ENCODE measurements around the gene SNAI3.

DNA sequence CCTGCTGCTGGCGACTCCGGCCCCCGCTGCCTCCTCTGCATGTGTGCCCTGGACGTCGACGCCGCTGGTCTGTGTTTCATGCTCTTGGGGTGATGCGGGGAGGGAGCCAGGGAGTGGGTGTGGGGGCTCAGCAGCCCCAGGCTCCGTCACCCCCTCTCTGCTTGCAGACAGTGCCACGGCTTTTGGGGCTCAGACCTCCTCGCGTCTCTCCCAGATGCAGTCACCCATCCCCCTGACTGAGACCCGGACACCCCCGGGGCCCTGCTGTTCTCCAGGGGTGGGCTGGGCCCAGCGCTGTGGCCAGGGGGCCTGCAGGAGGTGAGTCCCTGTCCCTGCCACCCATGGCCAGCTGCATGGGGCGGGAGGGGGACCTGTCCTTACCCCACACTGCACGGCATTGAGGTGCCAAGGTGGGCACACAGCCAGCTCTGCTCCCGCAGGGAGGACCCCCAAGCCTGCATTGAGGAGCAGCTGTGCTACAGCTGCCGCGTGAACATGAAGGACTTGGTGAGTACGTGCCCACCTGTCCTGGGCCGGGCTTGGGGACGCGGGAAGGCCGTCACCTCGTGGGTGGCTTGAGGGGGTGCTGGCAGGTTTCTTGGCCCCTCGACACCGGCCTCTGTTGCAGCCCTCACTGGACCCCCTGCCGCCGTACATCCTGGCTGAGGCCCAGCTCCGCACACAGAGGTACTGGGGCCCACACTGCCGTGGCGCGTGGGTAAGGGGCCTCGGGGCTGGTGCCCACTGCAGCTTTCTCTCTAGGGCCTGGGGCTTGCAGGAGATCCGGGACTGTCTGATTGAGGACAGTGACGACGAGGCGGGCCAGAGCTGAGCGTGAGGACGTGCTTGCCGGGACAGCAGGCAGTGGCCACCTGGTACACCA, 28.4 kb upstream of the SNAI3 start:
- TF ChIP-seq, protein P1, sequence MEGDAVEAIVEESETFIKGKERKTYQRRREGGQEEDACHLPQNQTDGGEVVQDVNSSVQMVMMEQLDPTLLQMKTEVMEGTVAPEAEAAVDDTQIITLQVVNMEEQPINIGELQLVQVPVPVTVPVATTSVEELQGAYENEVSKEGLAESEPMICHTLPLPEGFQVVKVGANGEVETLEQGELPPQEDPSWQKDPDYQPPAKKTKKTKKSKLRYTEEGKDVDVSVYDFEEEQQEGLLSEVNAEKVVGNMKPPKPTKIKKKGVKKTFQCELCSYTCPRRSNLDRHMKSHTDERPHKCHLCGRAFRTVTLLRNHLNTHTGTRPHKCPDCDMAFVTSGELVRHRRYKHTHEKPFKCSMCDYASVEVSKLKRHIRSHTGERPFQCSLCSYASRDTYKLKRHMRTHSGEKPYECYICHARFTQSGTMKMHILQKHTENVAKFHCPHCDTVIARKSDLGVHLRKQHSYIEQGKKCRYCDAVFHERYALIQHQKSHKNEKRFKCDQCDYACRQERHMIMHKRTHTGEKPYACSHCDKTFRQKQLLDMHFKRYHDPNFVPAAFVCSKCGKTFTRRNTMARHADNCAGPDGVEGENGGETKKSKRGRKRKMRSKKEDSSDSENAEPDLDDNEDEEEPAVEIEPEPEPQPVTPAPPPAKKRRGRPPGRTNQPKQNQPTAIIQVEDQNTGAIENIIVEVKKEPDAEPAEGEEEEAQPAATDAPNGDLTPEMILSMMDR (IDR thresholded peaks at IDR 0.05; ENCODE audit: insufficient read depth, low read length, poor library complexity, severe bottlenecking), result no peak
- TF ChIP-seq EZH2phosphoT487 (conservative IDR thresholded peaks at IDR 0.05; ENCODE audit: low read length), result no peak

Measured in SU-DHL-6 (cell line).